ENCODE measurements around the gene SLC16A3.

DNA sequence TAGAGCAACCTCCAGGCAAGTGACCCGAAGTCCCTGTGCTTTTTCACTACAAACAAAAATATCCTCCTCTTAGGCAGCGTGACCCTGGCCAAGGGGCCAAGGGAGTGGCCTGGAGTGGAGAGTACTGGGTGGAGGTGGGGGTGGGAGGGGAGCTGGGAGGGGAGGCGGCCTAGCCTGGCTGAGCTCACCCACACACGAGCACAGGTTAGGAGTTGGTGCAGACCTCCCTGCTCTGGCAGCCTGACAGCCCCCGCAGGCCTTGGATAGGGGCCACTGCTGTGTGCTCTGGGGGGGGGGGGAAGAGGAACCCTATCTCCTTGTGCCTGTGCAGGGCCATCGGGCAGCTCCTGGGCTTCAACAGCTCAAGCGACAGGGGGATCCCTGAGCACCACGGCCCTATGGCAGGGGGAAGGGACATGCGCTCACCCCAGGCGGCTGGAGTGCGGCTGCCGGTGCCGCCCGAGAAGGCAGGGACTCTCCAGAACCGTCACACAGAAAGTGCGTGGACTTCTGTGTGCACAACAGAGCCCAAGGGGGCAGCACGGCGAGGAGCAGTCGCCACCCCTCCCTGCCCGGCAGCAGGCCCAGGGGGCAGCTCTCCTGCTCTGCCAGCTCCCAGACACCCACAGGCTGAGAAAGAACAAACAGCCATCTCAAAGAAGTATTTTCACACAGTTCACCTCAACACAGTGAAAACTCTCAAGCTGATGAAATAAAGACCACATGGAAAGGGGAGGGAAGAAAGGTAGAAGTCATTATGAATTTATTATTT lies 13.3 kb downstream of the SLC16A3 start:
- TF ChIP-seq, protein P1, sequence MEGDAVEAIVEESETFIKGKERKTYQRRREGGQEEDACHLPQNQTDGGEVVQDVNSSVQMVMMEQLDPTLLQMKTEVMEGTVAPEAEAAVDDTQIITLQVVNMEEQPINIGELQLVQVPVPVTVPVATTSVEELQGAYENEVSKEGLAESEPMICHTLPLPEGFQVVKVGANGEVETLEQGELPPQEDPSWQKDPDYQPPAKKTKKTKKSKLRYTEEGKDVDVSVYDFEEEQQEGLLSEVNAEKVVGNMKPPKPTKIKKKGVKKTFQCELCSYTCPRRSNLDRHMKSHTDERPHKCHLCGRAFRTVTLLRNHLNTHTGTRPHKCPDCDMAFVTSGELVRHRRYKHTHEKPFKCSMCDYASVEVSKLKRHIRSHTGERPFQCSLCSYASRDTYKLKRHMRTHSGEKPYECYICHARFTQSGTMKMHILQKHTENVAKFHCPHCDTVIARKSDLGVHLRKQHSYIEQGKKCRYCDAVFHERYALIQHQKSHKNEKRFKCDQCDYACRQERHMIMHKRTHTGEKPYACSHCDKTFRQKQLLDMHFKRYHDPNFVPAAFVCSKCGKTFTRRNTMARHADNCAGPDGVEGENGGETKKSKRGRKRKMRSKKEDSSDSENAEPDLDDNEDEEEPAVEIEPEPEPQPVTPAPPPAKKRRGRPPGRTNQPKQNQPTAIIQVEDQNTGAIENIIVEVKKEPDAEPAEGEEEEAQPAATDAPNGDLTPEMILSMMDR (optimal IDR thresholded peaks at IDR 0.05 in 1 of 3, IDR thresholded peaks at IDR 0.05 in 1 of 3, conservative IDR thresholded peaks at IDR 0.05 in 1 of 3; ENCODE audit: extremely low read depth in 1 of 3, insufficient read depth in 2 of 3, low read length in 3 of 3) = no peak
- no peak for TF ChIP-seq EZH2 (IDR thresholded peaks at IDR 0.05; ENCODE audit: low read length)

Measured in keratinocyte (primary cell).